Aorta (tissue), 5 donors: ENCODE results near the gene VWA2. TPM values are rescaled to one million over a fixed set of nuclear protein-coding genes. Genes with fewer than 3 reads are reported as not detected.
A peak's percentile ranks its signal among the peaks of the same experiment; 100 is the strongest.
"Not testable (repeated sequence)": the region's sequence is repeated elsewhere in the genome, so short reads cannot be mapped to it uniquely, and the experiment has no call there.

ENCODE experiments used
- ATAC-seq: fragments of 200-7000 bp; cut with Tn5 transposase; one replicate; pipeline ENCODE4 v1.9.1; 2022; ENCODE audit warnings: moderate library complexity; ENCODE audit not compliant: low FRiP score
- DNase-seq, 2 donors: peaks; one replicate each; pipeline ENCODE4 v3.0.0-alpha.2; 2020
- H3K27ac ChIP-seq, 2 donors: one replicate each; pipeline ENCODE4 v1.5.1; 2013; ENCODE audit warnings: low read length in 2 of 2, mild to moderate bottlenecking in 2 of 2, moderate library complexity in 2 of 2, control low read depth in 1 of 2, inconsistent platforms in 1 of 2, low read depth in 1 of 2
- H3K27me3 ChIP-seq, 2 donors: one replicate each; pipeline ENCODE4 v1.6.1; 2013; ENCODE audit warnings: control low read depth in 1 of 2, low read length in 1 of 2, mild to moderate bottlenecking in 1 of 2, moderate library complexity in 1 of 2; ENCODE audit not compliant: insufficient read depth in 2 of 2, control insufficient read depth in 1 of 2
- H3K36me3 ChIP-seq, 2 donors: one replicate each; pipeline ENCODE4 v1.6.1; 2013; ENCODE audit warnings: control low read depth in 1 of 2, low read length in 1 of 2, mild to moderate bottlenecking in 1 of 2; ENCODE audit not compliant: insufficient read depth in 2 of 2, control insufficient read depth in 1 of 2
- H3K4me1 ChIP-seq, 2 donors: one replicate each; pipeline ENCODE4 v1.6.1; 2013; ENCODE audit warnings: low read length in 2 of 2, control low read depth in 1 of 2, mild to moderate bottlenecking in 1 of 2, moderate library complexity in 1 of 2; ENCODE audit not compliant: insufficient read depth in 2 of 2, control insufficient read depth in 1 of 2
- H3K4me3 ChIP-seq, 2 donors: one replicate each; pipeline ENCODE4 v1.5.1; 2013; ENCODE audit warnings: low read length in 2 of 2, control low read depth in 1 of 2, mild to moderate bottlenecking in 1 of 2
- H3K9me3 ChIP-seq: one replicate; pipeline ENCODE4 v1.6.1; 2013; ENCODE audit warnings: mild to moderate bottlenecking, low read length; ENCODE audit not compliant: control insufficient read depth
- WGBS, 2 donors: extraction: QIAGEN DNeasy Blood & Tissue Kit; methylation state at CpG; one replicate each; pipeline ENCODE4 v1.1.7; 2013; 5-methylcytosine and 5-hydroxymethylcytosine counted together
- intact Hi-C, 2 donors: fragments of 100-400 bp; cut with DNase I; formaldehyde crosslinking; loops; one replicate each; pipeline versions ENCODE4 v1.14.2 to v1.15.0; 2022
- polyA plus RNA-seq, 2 donors: library from polyadenylated mRNA; stranded (reverse); fragments of 200-250 nt; gene quantifications; one replicate each; pipeline ENCODE4 v1.2.3, GENCODE V29; 2013
- total RNA-seq, 2 donors: library from RNA; stranded (reverse); fragmentation: NEBNext Ultra II Directional; extraction: Animal tissue kit (Norgen Biotek cat#: 25700); gene quantifications; one replicate each; pipeline ENCODE4 v1.2.1, GENCODE V29; 2021
- donor health status: healthy with polysubstance abuse.
- donor health status: Bipolar disorder and iron deficiency.
- donor health status: DM: no; HTN: no; CAD: no.
- donor health status: DM: no; HTN: no; CAD: no.
- donor health status: DM: yes; HTN: yes; CAD: no.

VWA2 gene
- total and polyA plus RNA-seq, 4 donors = 0.13 to 0.45 TPM; not detected in 2

DNA sequence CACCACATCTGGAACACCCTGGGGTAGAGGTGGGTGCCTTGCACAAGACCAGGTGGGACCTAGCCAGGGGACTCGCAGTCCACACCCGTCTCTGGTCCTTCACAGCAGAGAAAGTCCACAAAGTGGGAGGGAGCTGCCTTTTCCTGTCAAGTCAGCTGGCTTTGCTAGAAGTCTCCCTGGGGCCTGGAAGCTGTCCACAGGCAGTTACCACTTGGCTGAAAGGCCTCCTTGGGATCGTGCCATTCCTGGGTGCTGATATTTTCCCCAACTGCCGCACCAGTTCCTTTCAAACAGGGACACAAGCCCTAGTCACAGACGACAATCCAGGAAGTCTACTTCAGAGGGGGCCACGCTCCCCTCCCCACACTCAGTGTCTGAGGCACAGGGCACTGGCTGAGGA, 89.8 kb downstream of the VWA2 start:
- no peaks in the 10 kb centered on the region for H3K27me3 ChIP-seq
- intact Hi-C loops = no loop called here
- H3K4me3 ChIP-seq = no peak overlapping the region
- DNase-seq = no peak
- WGBS, 2 donors = 10 to 15% methylated on average over 6 of the region's 6 CpGs
- peaks cover 0 to 5% of the 10 kb centered on the region in 2 donors for H3K4me1 ChIP-seq
- H3K9me3 ChIP-seq = no peaks in the 10 kb centered on the region
- no peak overlapping the region for H3K27ac ChIP-seq
- no peaks in the 10 kb centered on the region for H3K36me3 ChIP-seq
- peak; percentile 6 for ATAC-seq

DNA sequence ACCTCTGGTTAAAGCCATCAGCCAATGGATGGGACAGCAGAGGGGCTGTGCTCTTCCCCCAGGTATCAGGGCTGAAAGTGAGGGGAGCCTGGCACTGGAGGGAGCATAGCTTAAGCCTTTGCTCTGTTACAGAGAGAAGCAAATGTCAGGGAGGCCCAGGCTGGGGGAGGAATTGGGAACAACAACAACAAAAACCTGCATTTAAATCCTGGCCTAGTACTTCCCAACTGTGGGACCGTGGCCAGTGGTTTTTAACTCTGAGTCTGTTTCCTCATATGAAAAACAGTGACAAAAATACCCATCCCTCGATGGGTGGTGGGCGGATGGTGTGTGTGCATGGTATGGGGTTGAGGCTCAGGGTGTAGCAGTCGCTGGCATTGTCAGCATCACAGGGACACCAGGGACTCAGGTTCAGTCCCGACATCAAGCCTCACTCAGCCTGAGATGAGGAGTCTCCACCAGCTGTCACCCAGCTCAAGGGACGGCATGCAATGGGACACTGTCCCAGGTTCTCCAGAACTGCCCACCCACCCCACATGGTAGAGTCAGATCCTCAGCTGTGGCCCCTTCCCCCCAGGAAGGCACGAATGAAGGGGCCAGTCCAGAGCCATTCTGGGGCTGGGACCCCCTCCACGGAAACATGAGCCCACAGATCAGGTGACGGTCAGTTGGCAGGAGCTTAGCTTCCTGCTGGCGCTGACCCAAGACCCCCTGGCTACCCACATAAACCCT, 90.7 kb downstream of the VWA2 start:
- intact Hi-C loops = no loop called here
- ATAC-seq (no peak), DNase-seq (no peak)
- Histone ChIP-seq H3K36me3 (no peaks in the 10 kb centered on the region), H3K27me3 (no peaks in the 10 kb centered on the region), H3K27ac (no peak overlapping the region), H3K9me3 (no peaks in the 10 kb centered on the region), H3K4me3 (no peak overlapping the region), H3K4me1 (peaks cover 0 to 5% of the 10 kb centered on the region in 2 donors)
- 66 to 69% methylated on average over 10 of the region's 10 CpGs for WGBS, 2 donors

DNA sequence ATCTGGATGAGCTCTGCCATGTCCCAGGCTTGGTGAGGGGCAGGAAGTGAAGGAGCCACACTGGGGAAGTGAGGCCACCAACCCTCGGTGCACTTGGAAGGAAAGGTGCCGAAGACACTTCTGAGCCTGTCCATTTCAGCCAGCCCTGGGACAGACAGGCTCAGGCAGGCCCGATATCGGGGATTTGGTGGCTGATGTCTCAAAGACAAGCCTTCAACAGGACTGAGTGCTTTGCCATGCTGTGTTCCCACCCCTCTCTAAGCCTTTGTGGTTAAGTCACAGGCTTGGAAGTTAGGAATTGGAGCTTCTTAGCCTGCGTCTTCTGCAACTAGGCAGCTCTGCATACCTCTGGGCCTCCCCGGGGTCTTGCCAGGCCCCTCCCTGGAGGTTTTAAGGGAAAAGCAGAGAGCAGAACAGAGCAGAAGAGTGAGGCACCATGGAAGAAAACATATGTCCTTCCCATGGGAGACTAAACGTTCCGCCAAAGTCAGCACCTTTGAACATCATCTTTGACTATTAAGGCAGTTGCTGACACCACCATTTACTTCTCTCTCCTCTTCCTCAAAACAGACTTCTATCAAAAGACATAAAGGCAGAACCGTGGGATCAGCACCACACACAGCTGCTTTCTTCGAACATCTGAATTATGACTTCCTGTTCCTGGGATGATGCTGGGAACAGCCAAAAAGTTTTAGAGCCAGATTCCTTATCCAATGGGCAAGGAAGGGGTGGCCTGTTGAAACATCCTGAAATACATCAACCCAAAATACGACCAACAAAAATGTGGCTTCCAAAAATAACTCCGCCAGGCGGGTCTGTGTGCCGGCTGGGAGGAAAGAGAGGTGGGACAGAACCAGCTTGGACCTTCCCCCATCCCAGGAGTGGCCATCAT, 93.5 kb downstream of the VWA2 start:
- ATAC-seq (peak; percentile 45), DNase-seq (no peak)
- Histone ChIP-seq H3K36me3 (no peaks in the 10 kb centered on the region), H3K27me3 (no peaks in the 10 kb centered on the region), H3K4me3 (no peak overlapping the region), H3K4me1 (peaks cover 0 to 5% of the 10 kb centered on the region in 2 donors), H3K27ac (peak overlapping the region; percentile 64 to 65), H3K9me3 (no peaks in the 10 kb centered on the region)
- WGBS, 2 donors = 13 to 19% methylated on average over 14 of the region's 14 CpGs
- intact Hi-C loops = no loop called here

DNA sequence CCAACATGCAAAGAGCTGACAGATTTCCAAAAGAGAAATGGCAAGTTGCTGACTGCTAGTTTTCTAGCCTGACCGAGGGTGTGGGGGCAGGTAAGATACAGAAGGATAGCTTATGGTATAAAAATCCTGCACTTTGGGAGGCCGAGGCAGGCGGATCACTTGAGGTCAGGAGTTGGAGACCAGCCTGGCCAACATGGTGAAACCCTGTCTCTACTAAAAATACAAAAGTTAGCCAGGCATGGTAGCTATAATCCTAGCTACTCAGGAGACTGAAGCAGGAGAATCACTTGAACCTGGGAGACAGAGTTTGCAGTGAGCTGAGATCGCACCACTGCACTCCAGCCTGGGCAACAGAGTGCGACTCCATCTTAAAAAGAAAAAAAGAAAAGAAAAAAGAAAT, 94.4 kb downstream of the VWA2 start:
- H3K4me1 ChIP-seq, ATAC-seq, H3K27me3 ChIP-seq, H3K4me3 ChIP-seq, H3K9me3 ChIP-seq, H3K36me3 ChIP-seq, intact Hi-C loops, DNase-seq: not testable (repeated sequence)
- peak overlapping the region; percentile 64 to 65 for H3K27ac ChIP-seq
- 40 to 45% methylated on average over 5 of the region's 5 CpGs for WGBS, 2 donors

DNA sequence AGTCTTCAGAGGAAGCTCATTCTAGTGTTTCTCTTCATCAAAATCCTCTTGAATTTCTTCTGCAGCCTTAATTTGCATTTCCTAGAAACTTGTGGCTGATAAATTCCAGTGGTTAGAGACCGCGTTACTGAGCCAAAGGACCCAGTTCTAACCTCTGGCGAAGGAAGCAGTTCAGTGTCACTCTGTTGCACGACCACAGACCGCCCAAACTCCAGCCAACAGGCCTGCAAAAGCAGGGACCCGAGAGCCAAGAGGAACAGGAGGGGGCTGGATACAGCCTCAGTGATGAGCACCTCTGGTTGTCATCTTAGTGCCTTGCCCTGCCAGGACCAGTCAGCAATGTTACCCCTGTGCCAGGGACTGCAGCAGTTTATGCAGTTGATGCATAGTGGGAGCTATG, 95.2 kb downstream of the VWA2 start:
- Histone ChIP-seq H3K27me3 (no peaks in the 10 kb centered on the region), H3K36me3 (no peaks in the 10 kb centered on the region), H3K4me1 (peaks cover 0 to 3% of the 10 kb centered on the region in 2 donors), H3K27ac (peak overlapping the region in 1 of 2 donors; percentile 23), H3K4me3 (no peak overlapping the region), H3K9me3 (no peaks in the 10 kb centered on the region)
- DNase-seq = no peak
- intact Hi-C loops = no loop called here
- no peak for ATAC-seq
- WGBS, 2 donors = 53 to 57% methylated on average over 6 of the region's 6 CpGs

DNA sequence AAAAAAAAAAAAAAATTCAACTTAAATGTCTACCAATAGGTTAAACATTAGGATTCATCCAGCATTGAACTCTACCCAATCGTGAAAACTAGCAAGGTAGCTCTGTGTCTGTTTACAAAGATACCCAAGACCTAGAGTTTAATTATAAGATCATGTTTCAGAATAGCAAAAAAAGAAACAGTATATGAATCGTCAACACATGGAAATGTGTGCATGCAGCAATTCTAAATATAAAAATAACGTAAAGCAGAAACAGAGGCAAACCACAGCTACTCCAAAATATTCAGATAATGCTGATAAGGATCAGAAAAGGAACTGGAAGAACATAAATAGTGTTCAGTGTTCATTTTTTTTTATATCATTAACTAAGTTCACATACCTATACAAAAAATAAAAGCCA, 96.6 kb downstream of the VWA2 start:
- H3K9me3 ChIP-seq = no peaks in the 10 kb centered on the region
- WGBS, 2 donors = 78 to 86% methylated on average over 3 of the region's 3 CpGs
- peaks cover 0 to 2% of the 10 kb centered on the region in 2 donors for H3K36me3 ChIP-seq
- DNase-seq = no peak
- no peak for ATAC-seq
- intact Hi-C loops = no loop called here
- no peak overlapping the region for H3K4me3 ChIP-seq
- no peaks in the 10 kb centered on the region for H3K27me3 ChIP-seq
- H3K4me1 ChIP-seq = no peaks in the 10 kb centered on the region
- no peak overlapping the region for H3K27ac ChIP-seq

DNA sequence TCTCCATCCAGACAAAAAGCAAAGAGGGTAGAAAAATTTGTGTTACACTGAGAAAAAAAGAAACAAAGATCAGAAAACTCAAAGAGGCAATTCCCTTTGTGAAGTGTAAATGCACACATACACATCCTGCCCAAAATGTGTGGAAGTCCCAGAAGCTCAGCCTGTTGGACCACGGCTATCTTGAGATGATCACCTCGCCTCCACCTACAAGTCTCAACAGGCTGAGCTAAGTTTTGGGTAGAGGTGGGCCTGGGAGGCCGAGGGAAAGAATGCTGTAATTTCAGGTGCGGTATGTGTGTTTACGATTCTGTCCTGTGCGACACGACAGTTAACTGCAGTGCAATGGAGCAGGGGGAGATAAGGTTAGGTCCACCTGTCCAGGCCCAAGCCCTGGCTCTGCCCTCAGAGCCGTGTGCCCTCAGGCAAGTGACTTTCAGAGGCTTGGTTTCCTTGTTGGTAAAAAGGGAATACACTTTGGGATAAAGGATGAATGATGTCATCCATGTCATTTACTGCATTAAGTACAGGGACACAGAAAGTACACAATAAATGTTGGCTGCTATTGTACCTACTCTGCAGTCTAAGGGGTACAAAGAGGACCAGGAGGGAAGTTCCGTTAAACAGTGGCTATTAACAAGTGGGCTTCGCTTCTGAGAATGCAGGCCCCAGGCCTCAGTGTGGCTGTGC, 97.9 kb downstream of the VWA2 start:
- 95% methylated on average over 10 of the region's 10 CpGs for WGBS, 2 donors
- no peak overlapping the region for H3K27ac ChIP-seq
- H3K4me1 ChIP-seq = no peaks in the 10 kb centered on the region
- H3K9me3 ChIP-seq = no peaks in the 10 kb centered on the region
- DNase-seq (no peak), ATAC-seq (no peak)
- intact Hi-C loops = no loop called here
- no peak overlapping the region for H3K4me3 ChIP-seq
- H3K27me3 ChIP-seq = no peaks in the 10 kb centered on the region
- H3K36me3 ChIP-seq = peaks cover 0 to 2% of the 10 kb centered on the region in 2 donors

DNA sequence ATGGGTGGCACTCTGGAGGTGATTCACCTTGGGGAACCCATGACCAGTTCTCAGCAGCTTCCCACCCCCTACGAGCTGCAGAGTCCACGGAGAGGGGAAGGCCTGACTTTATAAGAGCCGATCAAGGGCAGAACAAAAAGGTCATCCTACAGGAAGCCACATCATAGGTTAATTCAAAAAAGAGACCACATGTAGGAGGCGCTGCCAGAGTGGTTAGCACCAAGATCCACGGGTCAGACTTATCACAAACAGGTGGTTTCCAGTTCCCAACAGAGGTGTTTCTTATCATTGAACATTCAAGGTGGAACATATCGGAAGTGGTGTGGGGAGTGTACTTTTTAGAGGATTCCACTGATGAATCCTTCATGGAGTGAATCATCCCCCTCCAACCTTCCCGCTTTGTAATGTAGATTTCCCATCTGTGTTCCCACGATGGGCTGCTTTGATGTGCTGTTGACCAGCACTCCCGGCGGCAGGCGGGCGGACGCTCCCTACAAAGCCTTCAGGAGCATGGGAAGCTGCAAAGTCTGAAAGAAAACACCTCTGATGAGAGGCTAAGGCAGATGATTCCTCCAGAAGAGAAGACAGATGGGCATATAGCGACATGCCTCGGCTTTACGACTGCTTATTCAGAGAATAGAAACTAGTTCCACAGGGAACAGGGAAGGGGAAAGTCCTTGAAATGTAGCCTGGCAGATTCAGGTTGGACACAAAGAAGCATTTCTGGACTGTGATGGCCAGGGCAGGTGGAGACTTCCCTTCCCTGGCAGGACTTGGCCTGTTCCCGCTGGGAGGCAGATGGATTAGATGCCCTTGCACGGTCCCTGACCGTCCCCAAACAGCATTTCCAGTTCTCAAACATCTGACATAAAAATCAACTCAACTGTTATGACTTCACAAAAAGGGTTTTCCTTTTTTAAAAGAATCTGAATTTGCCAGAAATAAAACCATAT, 98.7 kb downstream of the VWA2 start:
- no peaks in the 10 kb centered on the region for H3K9me3 ChIP-seq
- H3K27me3 ChIP-seq = no peaks in the 10 kb centered on the region
- no peak overlapping the region for H3K4me3 ChIP-seq
- WGBS, 2 donors = 95 to 96% methylated on average over 19 of the region's 19 CpGs
- intact Hi-C loops = no loop called here
- DNase-seq (no peak), ATAC-seq (no peak)
- no peak overlapping the region for H3K27ac ChIP-seq
- peaks cover 0 to 2% of the 10 kb centered on the region in 2 donors for H3K36me3 ChIP-seq
- H3K4me1 ChIP-seq = no peaks in the 10 kb centered on the region
